Suprapubic skin (tissue), 4 donors: Measurements from ENCODE around the gene CLDN14.

ENCODE experiments used
- CTCF ChIP-seq, 2 donors: fragments of 200-600 bp in 1 of 2; fragments of 450-650 bp in 1 of 2; sonication (generic) in 1 of 2; IDR thresholded peaks; one replicate each; pipeline ENCODE4 v1.5.1; 2016 to 2019; ENCODE audit warnings: antibody characterized with exemption in 2 of 2, mild to moderate bottlenecking in 1 of 2, moderate library complexity in 1 of 2
- POLR2A ChIP-seq, 2 donors: fragments of 450-650 bp; IDR thresholded peaks; one replicate each; pipeline ENCODE4 v1.6.1; 2017; ENCODE audit warnings: antibody characterized with exemption in 2 of 2, mild to moderate bottlenecking in 2 of 2, moderate library complexity in 2 of 2
- POLR2AphosphoS5 ChIP-seq, 3 donors: sonication (generic); formaldehyde crosslinking; IDR thresholded peaks; one replicate each; pipeline ENCODE4 v1.6.1; 2017; ENCODE audit warnings: antibody characterized with exemption in 3 of 3

- TF ChIP-seq POLR2A (IDR thresholded peaks at IDR 0.05) (no peak), POLR2AphosphoS5 (IDR thresholded peaks at IDR 0.05) (no peak), CTCF (IDR thresholded peaks at IDR 0.05) (no peak)
These were observed 1.7 kb upstream of the CLDN14 start for GRCh38 chr21:36481639-36482038.
